ENCODE data around the gene PRKRIP1. TPM values are rescaled to one million over a fixed set of nuclear protein-coding genes. Genes with fewer than 3 reads are reported as not detected.
A peak's percentile ranks its signal among the peaks of the same experiment; 100 is the strongest.

The PRKRIP1 gene
- total and polyA plus RNA-seq, 2 donors from 2014 or later = 20.8 to 25.9 TPM

- Histone ChIP-seq H3K27ac (ENCODE audit: low read depth in 2 of 2, low read length in 2 of 2) (no peak overlapping the region), H3K27me3 (ENCODE audit: control insufficient read depth, insufficient read depth, low read length) (no peaks in the 10 kb centered on the region), H3K4me3 (ENCODE audit: low read length in 3 of 3) (no peak overlapping the region), H3K36me3 (ENCODE audit: control insufficient read depth in 2 of 3, insufficient read depth in 3 of 3, low read length in 3 of 3) (peaks cover 12 to 58% (median 35%) of the 10 kb centered on the region in 3 donors), H3K4me1 (ENCODE audit: control insufficient read depth in 2 of 3, insufficient read depth in 2 of 3, low read depth in 1 of 3, low read length in 3 of 3) (peaks cover 0 to 4% (median 0%) of the 10 kb centered on the region in 3 donors), H3K9ac (ENCODE audit: low read length in 3 of 3) (no peak overlapping the region), H3K9me3 (ENCODE audit: control insufficient read depth in 2 of 3, insufficient read depth in 1 of 3, low read length in 3 of 3) (no peaks in the 10 kb centered on the region)
- intact Hi-C loops (cut with DNase I) = no loop called here
- no peak for DNase-seq
- no peak for TF ChIP-seq CTCF (IDR thresholded peaks at IDR 0.05; ENCODE audit: borderline replicate concordance, extremely low read depth, insufficient read depth)
- no peak for FAIRE-seq
Measured at GRCh38 chr7:102409340-102409739, 13.2 kb downstream of the PRKRIP1 start.

- no peak overlapping the region for H3K9ac ChIP-seq (ENCODE audit: low read length in 3 of 3)
- intact Hi-C loops (cut with DNase I) = no loop called here
- H3K4me3 ChIP-seq (ENCODE audit: low read length in 3 of 3) = no peak overlapping the region
- H3K4me1 ChIP-seq (ENCODE audit: control insufficient read depth in 2 of 3, insufficient read depth in 2 of 3, low read depth in 1 of 3, low read length in 3 of 3) = peaks cover 0 to 4% (median 0%) of the 10 kb centered on the region in 3 donors
- DNase-seq (no peak), FAIRE-seq (no peak)
- H3K9me3 ChIP-seq (ENCODE audit: control insufficient read depth in 2 of 3, insufficient read depth in 1 of 3, low read length in 3 of 3) = no peaks in the 10 kb centered on the region
- no peak for TF ChIP-seq CTCF (IDR thresholded peaks at IDR 0.05; ENCODE audit: borderline replicate concordance, extremely low read depth, insufficient read depth)
- no peak overlapping the region for H3K27ac ChIP-seq (ENCODE audit: low read depth in 2 of 2, low read length in 2 of 2)
- no peaks in the 10 kb centered on the region for H3K27me3 ChIP-seq (ENCODE audit: control insufficient read depth, insufficient read depth, low read length)
- H3K36me3 ChIP-seq (ENCODE audit: control insufficient read depth in 2 of 3, insufficient read depth in 3 of 3, low read length in 3 of 3) = peaks cover 14 to 58% (median 35%) of the 10 kb centered on the region in 3 donors
Measured at GRCh38 chr7:102410123-102410522, 14.0 kb downstream of the PRKRIP1 start.

GRCh38 chr7:102410918-102411317, 14.8 kb downstream of the PRKRIP1 start:
- Histone ChIP-seq H3K36me3 (ENCODE audit: control insufficient read depth in 2 of 3, insufficient read depth in 3 of 3, low read length in 3 of 3) (peaks cover 14 to 52% (median 31%) of the 10 kb centered on the region in 3 donors), H3K4me1 (ENCODE audit: control insufficient read depth in 2 of 3, insufficient read depth in 2 of 3, low read depth in 1 of 3, low read length in 3 of 3) (peaks cover 0 to 8% (median 0%) of the 10 kb centered on the region in 3 donors), H3K4me3 (ENCODE audit: low read length in 3 of 3) (no peak overlapping the region), H3K27ac (ENCODE audit: low read depth in 2 of 2, low read length in 2 of 2) (no peak overlapping the region), H3K9me3 (ENCODE audit: control insufficient read depth in 2 of 3, insufficient read depth in 1 of 3, low read length in 3 of 3) (no peaks in the 10 kb centered on the region), H3K9ac (ENCODE audit: low read length in 3 of 3) (no peak overlapping the region), H3K27me3 (ENCODE audit: control insufficient read depth, insufficient read depth, low read length) (no peaks in the 10 kb centered on the region)
- intact Hi-C loops (cut with DNase I) = no loop called here
- no peak for TF ChIP-seq CTCF (IDR thresholded peaks at IDR 0.05; ENCODE audit: borderline replicate concordance, extremely low read depth, insufficient read depth)
- no peak for DNase-seq
- no peak for FAIRE-seq

- DNase-seq = no peak
- no peaks in the 10 kb centered on the region for H3K9me3 ChIP-seq (ENCODE audit: control insufficient read depth in 2 of 3, insufficient read depth in 1 of 3, low read length in 3 of 3)
- H3K27ac ChIP-seq (ENCODE audit: low read depth in 2 of 2, low read length in 2 of 2) = no peak overlapping the region
- H3K9ac ChIP-seq (ENCODE audit: low read length in 3 of 3) = no peak overlapping the region
- peaks cover 10 to 51% (median 21%) of the 10 kb centered on the region in 3 donors for H3K36me3 ChIP-seq (ENCODE audit: control insufficient read depth in 2 of 3, insufficient read depth in 3 of 3, low read length in 3 of 3)
- H3K27me3 ChIP-seq (ENCODE audit: control insufficient read depth, insufficient read depth, low read length) = no peaks in the 10 kb centered on the region
- peak; percentile 32 for TF ChIP-seq CTCF (IDR thresholded peaks at IDR 0.05; ENCODE audit: borderline replicate concordance, extremely low read depth, insufficient read depth)
- no peak overlapping the region for H3K4me3 ChIP-seq (ENCODE audit: low read length in 3 of 3)
- intact Hi-C loops (cut with DNase I) = no loop called here
- FAIRE-seq = no peak
- H3K4me1 ChIP-seq (ENCODE audit: control insufficient read depth in 2 of 3, insufficient read depth in 2 of 3, low read depth in 1 of 3, low read length in 3 of 3) = peaks cover 0 to 8% (median 0%) of the 10 kb centered on the region in 3 donors
Measured at GRCh38 chr7:102412548-102412947, 16.4 kb downstream of the PRKRIP1 start.

Measured in kidney (tissue), 14 donors.